ENCODE measurements around the gene PSMB5.
"Not testable (repeated sequence)": the region's sequence is repeated elsewhere in the genome, so short reads cannot be mapped to it uniquely, and the experiment has no call there.

DNA sequence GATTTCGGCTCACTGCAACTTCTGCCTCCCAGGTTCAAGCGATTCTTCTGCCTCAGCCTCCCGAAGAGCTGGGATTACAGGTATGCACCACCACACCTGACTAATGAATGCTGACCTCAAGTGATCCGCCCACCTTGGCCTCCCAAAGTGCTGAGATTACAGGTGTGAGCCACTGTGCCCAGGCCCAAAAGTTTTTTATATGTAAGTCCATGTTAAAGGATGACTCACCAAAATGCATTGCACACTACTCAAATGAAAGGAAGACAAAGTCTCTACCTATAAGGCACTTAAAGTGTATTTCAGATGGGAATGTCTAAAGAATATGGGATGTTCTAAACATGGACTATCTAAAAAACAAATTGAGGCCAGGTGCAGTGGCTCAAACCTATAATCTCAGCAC lies 30.4 kb downstream of the PSMB5 start:
- TF ChIP-seq, protein P1, sequence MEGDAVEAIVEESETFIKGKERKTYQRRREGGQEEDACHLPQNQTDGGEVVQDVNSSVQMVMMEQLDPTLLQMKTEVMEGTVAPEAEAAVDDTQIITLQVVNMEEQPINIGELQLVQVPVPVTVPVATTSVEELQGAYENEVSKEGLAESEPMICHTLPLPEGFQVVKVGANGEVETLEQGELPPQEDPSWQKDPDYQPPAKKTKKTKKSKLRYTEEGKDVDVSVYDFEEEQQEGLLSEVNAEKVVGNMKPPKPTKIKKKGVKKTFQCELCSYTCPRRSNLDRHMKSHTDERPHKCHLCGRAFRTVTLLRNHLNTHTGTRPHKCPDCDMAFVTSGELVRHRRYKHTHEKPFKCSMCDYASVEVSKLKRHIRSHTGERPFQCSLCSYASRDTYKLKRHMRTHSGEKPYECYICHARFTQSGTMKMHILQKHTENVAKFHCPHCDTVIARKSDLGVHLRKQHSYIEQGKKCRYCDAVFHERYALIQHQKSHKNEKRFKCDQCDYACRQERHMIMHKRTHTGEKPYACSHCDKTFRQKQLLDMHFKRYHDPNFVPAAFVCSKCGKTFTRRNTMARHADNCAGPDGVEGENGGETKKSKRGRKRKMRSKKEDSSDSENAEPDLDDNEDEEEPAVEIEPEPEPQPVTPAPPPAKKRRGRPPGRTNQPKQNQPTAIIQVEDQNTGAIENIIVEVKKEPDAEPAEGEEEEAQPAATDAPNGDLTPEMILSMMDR (IDR thresholded peaks at IDR 0.05; ENCODE audit: borderline replicate concordance, extremely low read depth, low read length, poor library complexity, severe bottlenecking) = not testable (repeated sequence)
- TF ChIP-seq EZH2 (IDR thresholded peaks at IDR 0.05; ENCODE audit: borderline replicate concordance, low read depth, low read length, severe bottlenecking) = not testable (repeated sequence)

Measured in DND-41 (cell line).